Right lobe of liver (tissue), 6 donors: ENCODE measurements around the gene RERE. TPM values are rescaled to one million over a fixed set of nuclear protein-coding genes. Genes with fewer than 3 reads are reported as not detected.

Experiments
- ATAC-seq, 4 donors: fragments of 200-7000 bp; cut with Tn5 transposase; one replicate each; pipeline ENCODE4 v1.9.1; 2020; ENCODE audit warnings: mild to moderate bottlenecking in 4 of 4, moderate library complexity in 4 of 4
- DNase-seq, 3 donors: peaks; one replicate each; pipeline ENCODE4 v3.0.0-alpha.2; 2020
- H3K27ac ChIP-seq, 3 donors: fragments of 200-600 bp; one replicate each; pipeline ENCODE4 v1.8.0; 2022
- H3K27me3 ChIP-seq, 2 donors: fragments of 200-600 bp; one replicate each; pipeline ENCODE4 v1.8.0; 2022
- H3K36me3 ChIP-seq, 4 donors: fragments of 200-600 bp; sonication (generic) in 1 of 4; one replicate each; pipeline versions ENCODE4 v1.5.1 to v1.8.0; 2017 to 2022; ENCODE audit warnings: control low read depth in 1 of 4
- H3K4me1 ChIP-seq, 4 donors: fragments of 200-600 bp; sonication (generic) in 1 of 4; one replicate each; pipeline versions ENCODE4 v1.5.1 to v1.8.0; 2017 to 2022; ENCODE audit warnings: control low read depth in 1 of 4
- H3K4me3 ChIP-seq, 3 donors: fragments of 200-600 bp; one replicate each; pipeline ENCODE4 v1.8.0; 2022
- H3K9me3 ChIP-seq, 4 donors: fragments of 200-600 bp; sonication (generic) in 1 of 4; one replicate each; pipeline versions ENCODE4 v1.5.1 to v1.8.0; 2017 to 2022; ENCODE audit warnings: control low read depth in 1 of 4
- POLR2A ChIP-seq: fragments of 450-650 bp; IDR thresholded peaks from one replicate; pipeline ENCODE4 v1.6.1; 2017; ENCODE audit warnings: antibody characterized with exemption, mild to moderate bottlenecking
- WGBS: methylation state at CpG from one replicate; pipeline ENCODE4 v1.1.6; 2018; ENCODE audit warnings: low coverage, low lambda C conversion rate; ENCODE audit not compliant: insufficient coverage; ENCODE audit errors: missing lambda C conversion rate; 5-methylcytosine and 5-hydroxymethylcytosine counted together
- intact Hi-C, 2 donors: fragments of 100-400 bp; cut with DNase I; formaldehyde crosslinking; loops; one replicate each; pipeline versions ENCODE4 v1.11.2 to v1.14.1; 2022
- total RNA-seq, 6 experiments: library from RNA; depleted of rRNA in 2 of 6; stranded (reverse); fragments of >200 nt in 2 of 6; fragmentation: NEBNext Ultra II Directional in 3 of 6; extraction: Animal tissue kit (Norgen Biotek cat#: 25700) in 3 of 6; gene quantifications; one replicate each; pipeline versions ENCODE4 v1.1.0 to v1.2.4, GENCODE V29; 2016 to 2023
- TF ChIP-seq, protein P1 (sequence below), 4 donors: fragments of 200-600 bp in 3 of 4; fragments of 450-650 bp in 1 of 4; IDR thresholded peaks; one replicate each; pipeline versions ENCODE4 v1.5.1 to v1.8.0; 2016 to 2022; ENCODE audit warnings: antibody characterized with exemption in 4 of 4, mild to moderate bottlenecking in 2 of 4
- donor health status: DM: no; HTN: yes; CAD: no.
- donor health status: DM: no; HTN: no; CAD: no.
- donor health status: DM: no; HTN: no; CAD: no.
- donor health status: DM: no; HTN: yes; CAD: no.
- donor health status: DM: no; HTN: yes; CAD: no.

RERE gene
- total RNA-seq, 6 experiments from 2014 or later: 17.5 to 38.4 (median 25.0) TPM

DNA sequence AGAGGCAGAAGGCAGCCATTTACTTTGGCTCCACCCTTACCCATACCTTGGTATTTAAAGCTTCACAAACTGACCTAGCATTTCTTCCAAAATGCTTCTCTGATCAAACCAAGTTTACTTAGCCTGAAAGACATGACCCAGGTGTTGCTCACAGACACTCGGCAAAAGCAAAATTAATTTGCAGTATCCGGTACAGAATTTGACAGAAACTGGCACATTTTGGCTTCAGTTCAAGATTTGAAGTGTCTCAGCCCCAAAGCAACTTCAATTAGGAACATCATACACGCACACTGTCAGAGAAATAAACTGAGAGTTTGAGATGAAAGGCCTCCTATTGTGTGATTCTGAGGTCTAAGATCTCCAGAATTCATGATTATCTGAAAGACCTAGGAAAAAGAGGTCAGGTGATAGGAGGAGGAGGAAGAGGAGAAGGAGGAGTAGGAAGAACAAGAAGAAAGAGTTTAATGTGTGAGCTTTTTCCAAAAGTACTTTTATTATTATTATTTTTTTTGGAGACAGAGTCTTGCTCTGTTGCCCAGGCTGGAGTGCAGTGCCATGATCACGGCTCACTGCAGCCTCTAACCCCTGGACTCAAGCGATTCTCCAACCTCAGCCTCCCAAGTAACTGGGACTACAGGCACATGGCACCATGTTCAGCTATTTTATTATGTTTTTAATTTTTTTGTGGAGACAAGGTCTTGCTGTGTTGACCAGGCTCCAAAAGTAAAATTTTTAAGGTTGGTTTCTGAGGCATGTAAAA, 355.9 kb downstream of the RERE start:
- TF ChIP-seq, protein P1, sequence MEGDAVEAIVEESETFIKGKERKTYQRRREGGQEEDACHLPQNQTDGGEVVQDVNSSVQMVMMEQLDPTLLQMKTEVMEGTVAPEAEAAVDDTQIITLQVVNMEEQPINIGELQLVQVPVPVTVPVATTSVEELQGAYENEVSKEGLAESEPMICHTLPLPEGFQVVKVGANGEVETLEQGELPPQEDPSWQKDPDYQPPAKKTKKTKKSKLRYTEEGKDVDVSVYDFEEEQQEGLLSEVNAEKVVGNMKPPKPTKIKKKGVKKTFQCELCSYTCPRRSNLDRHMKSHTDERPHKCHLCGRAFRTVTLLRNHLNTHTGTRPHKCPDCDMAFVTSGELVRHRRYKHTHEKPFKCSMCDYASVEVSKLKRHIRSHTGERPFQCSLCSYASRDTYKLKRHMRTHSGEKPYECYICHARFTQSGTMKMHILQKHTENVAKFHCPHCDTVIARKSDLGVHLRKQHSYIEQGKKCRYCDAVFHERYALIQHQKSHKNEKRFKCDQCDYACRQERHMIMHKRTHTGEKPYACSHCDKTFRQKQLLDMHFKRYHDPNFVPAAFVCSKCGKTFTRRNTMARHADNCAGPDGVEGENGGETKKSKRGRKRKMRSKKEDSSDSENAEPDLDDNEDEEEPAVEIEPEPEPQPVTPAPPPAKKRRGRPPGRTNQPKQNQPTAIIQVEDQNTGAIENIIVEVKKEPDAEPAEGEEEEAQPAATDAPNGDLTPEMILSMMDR (IDR thresholded peaks at IDR 0.05): no peak
- no peak for TF ChIP-seq POLR2A
- Histone ChIP-seq H3K4me1 (peaks cover 0 to 23% (median 5%) of the 10 kb centered on the region in 4 donors), H3K36me3 (no peaks in the 10 kb centered on the region), H3K9me3 (no peaks in the 10 kb centered on the region), H3K27me3 (no peaks in the 10 kb centered on the region), H3K27ac (no peak overlapping the region), H3K4me3 (no peak overlapping the region)
- no peak for ATAC-seq
- intact Hi-C loops: no loop called here
- DNase-seq: no peak
- 79% methylated on average over 5 of the region's 5 CpGs for WGBS

DNA sequence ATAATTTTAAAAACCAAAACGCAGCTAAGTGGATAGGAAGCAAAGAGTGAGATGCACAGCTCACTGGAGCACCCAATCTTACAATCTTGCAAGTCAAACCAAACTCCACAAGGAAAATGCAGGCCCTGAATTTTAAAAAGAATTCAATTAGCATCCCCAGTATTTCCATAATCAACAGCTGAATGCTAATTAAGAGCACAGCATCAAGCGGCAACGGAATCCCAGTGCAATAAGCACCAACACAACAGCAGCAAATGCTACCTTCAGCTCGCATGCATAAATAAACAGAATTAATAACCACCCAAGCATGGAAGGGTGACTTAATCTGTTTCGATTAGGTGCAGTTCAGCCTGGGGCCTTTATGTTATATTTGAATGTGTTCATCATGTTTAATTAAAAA, 356.7 kb downstream of the RERE start:
- no peaks in the 10 kb centered on the region for H3K27me3 ChIP-seq
- intact Hi-C loops: no loop called here
- no peaks in the 10 kb centered on the region for H3K9me3 ChIP-seq
- H3K4me3 ChIP-seq: no peak overlapping the region
- H3K4me1 ChIP-seq: peaks cover 0 to 23% (median 5%) of the 10 kb centered on the region in 4 donors
- ATAC-seq: no peak
- H3K36me3 ChIP-seq: no peaks in the 10 kb centered on the region
- DNase-seq: no peak
- WGBS: 72% methylated on average over 5 of the region's 5 CpGs
- TF ChIP-seq POLR2A: no peak
- TF ChIP-seq, protein P1 (IDR thresholded peaks at IDR 0.05): no peak
- H3K27ac ChIP-seq: no peak overlapping the region

DNA sequence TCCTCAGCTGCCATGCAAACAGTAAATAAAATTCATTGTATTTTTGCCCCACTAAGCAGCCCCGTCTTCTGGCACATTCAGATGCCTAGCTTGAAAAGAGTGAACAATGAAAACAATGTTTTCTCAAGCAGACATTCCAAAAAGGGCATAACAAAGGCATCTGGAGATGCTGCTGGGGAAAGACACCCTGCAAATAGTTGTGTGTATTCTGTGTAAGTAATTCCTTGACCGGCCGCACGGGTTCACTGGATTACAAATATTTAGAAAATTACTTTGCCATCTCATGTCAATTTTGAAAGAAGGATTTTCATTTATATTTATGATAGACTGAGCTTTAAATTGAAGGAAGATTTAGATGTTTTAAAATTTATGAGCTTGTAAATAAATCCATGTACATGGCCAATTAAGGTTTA, 357.3 kb downstream of the RERE start:
- DNase-seq (peak in 1 of 3 donors; percentile 14), ATAC-seq (no peak)
- Histone ChIP-seq H3K36me3 (no peaks in the 10 kb centered on the region), H3K4me1 (peaks cover 0 to 22% (median 5%) of the 10 kb centered on the region in 4 donors), H3K9me3 (no peaks in the 10 kb centered on the region), H3K27ac (no peak overlapping the region), H3K27me3 (no peaks in the 10 kb centered on the region), H3K4me3 (no peak overlapping the region)
- 80% methylated on average over 4 of the region's 4 CpGs for WGBS
- no peak for TF ChIP-seq POLR2A
- TF ChIP-seq, protein P1 (IDR thresholded peaks at IDR 0.05): no peak
- intact Hi-C loops: no loop called here

DNA sequence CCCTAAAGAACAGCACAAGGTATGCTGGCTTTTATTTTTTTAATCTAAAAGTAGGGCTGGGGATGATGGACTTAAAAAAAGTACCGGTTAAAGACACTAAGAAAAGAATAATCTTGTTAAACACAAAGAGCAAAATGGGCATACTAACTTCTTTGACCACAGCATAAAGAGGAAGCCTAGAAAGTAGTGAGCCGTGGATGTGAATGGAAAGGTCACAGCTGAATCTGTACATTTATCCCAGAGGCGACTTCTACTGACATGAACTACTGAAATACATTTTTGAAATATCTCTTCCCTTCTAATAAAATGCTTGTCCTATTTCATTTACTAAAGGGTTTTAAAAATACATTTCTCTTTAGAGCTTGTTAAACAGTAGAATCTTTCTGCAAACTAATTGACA, 358.8 kb downstream of the RERE start:
- H3K36me3 ChIP-seq: no peaks in the 10 kb centered on the region
- TF ChIP-seq POLR2A: no peak
- TF ChIP-seq, protein P1 (IDR thresholded peaks at IDR 0.05): no peak
- H3K4me3 ChIP-seq: no peak overlapping the region
- no peak for ATAC-seq
- no peak overlapping the region for H3K27ac ChIP-seq
- H3K27me3 ChIP-seq: no peaks in the 10 kb centered on the region
- peaks cover 0 to 9% (median 4%) of the 10 kb centered on the region in 4 donors for H3K4me1 ChIP-seq
- 78% methylated on average over 3 of the region's 3 CpGs for WGBS
- H3K9me3 ChIP-seq: no peaks in the 10 kb centered on the region
- DNase-seq: no peak
- intact Hi-C loops: no loop called here
